A549 (cell line): ENCODE results near the gene SETBP1.

Source experiments
- CHD2 ChIP-seq: fragments of 150-350 bp; IDR thresholded peaks from 2 replicates; pipeline ENCODE4 v1.6.1; 2014; ENCODE audit warnings: low read length; ENCODE audit not compliant: partially characterized antibody
- CTCF ChIP-seq: fragments of >200 bp; sonication (Bioruptor Twin); formaldehyde crosslinking; IDR thresholded peaks from 3 replicates; pipeline ENCODE4 v1.5.1; 2016
- EP300 ChIP-seq, 2 experiments: fragments of >200 bp; sonication (Bioruptor Twin); formaldehyde crosslinking; IDR thresholded peaks; 2 replicates in 1 of 2; 3 replicates in 1 of 2; pipeline ENCODE4 v1.6.1; 2016 to 2017
- HOXB13 ChIP-seq: fragments of 250-450 bp; sonication (Bioruptor Pico); IDR thresholded peaks from 2 replicates; pipeline ENCODE4 v1.5.0; 2020; ENCODE audit warnings: low read depth, mild to moderate bottlenecking, moderate library complexity
- MAFK ChIP-seq: fragments of 450-650 bp; IDR thresholded peaks from 2 replicates; pipeline ENCODE4 v1.6.1; 2014; ENCODE audit not compliant: partially characterized antibody
- NR3C1 ChIP-seq: fragments of >200 bp; sonication (Bioruptor Twin); formaldehyde crosslinking; IDR thresholded peaks from 3 replicates; pipeline ENCODE4 v1.6.1; 2017
- POLR2A ChIP-seq: IDR thresholded peaks from 2 replicates; pipeline ENCODE4 v1.6.1; 2012; ENCODE audit warnings: mild to moderate bottlenecking, low read length
- RCOR1 ChIP-seq: fragments of 150-350 bp; IDR thresholded peaks from 2 replicates; pipeline ENCODE4 v1.6.1; 2014; ENCODE audit warnings: antibody characterized with exemption, low read length, low read depth
- RFX5 ChIP-seq: fragments of 450-650 bp; IDR thresholded peaks from 2 replicates; pipeline ENCODE4 v1.7.1; 2014; ENCODE audit warnings: antibody characterized with exemption, mild to moderate bottlenecking, moderate library complexity
- USF2 ChIP-seq: fragments of 450-650 bp; IDR thresholded peaks from 2 replicates; pipeline ENCODE4 v1.6.1; 2014; ENCODE audit warnings: antibody characterized with exemption
- ZNF302 ChIP-seq: fragments of 250-450 bp; sonication (Bioruptor Pico); IDR thresholded peaks from 2 replicates; pipeline ENCODE4 v1.9.0; 2021; ENCODE audit warnings: inconsistent platforms, mild to moderate bottlenecking, moderate library complexity
- TF ChIP-seq, protein P1 (sequence below): IDR thresholded peaks from 2 replicates; pipeline ENCODE4 v1.6.1; 2012

DNA sequence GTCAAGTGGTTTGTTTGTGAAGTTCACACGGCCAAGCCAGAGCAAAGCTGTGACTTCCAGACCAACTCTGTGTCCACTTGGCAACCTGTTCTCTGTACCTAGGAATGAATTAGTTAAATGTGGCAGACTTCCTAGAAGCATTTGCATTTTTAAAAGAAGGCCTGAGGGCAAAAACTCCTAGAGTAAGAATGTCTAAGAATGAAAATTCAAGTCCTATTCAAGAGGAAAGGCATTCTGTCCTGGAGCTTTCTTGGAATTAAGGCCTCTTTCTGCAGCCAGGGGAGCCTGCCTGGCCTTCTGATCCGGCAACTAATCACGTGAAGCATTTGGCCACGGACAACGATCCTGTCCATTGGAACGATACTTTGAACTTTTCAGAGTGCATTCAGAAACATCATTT is 155.0 kb downstream of the SETBP1 start:
- TF ChIP-seq RFX5: no peak
- TF ChIP-seq CTCF: no peak
- no peak for TF ChIP-seq USF2
- TF ChIP-seq, protein P1, sequence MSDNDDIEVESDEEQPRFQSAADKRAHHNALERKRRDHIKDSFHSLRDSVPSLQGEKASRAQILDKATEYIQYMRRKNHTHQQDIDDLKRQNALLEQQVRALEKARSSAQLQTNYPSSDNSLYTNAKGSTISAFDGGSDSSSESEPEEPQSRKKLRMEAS: no peak
- no peak for TF ChIP-seq EP300 (IDR thresholded peaks at IDR 0.05)
- TF ChIP-seq MAFK: no peak
- TF ChIP-seq POLR2A: no peak
- TF ChIP-seq NR3C1: no peak
- no peak for TF ChIP-seq CHD2
- TF ChIP-seq ZNF302 (CRISPR knock-in tag): no peak
- no peak for TF ChIP-seq HOXB13 (CRISPR knock-in tag)
- no peak for TF ChIP-seq RCOR1
